ENCODE data around the gene ZKSCAN3.
"Not testable (repeated sequence)": the region's sequence is repeated elsewhere in the genome, so short reads cannot be mapped to it uniquely, and the experiment has no call there.

ZKSCAN3 gene

GRCh38 chr6:28356666-28357020, 6.9 kb downstream of the ZKSCAN3 start:
- TF ChIP-seq MAX (IDR thresholded peaks at IDR 0.05; ENCODE audit: low read depth, low read length) (no peak), CTCF (IDR thresholded peaks at IDR 0.05; ENCODE audit: low read depth, low read length) (no peak), POLR2A (IDR thresholded peaks at IDR 0.05; ENCODE audit: extremely low read depth, insufficient read length) (no peak), MYC (IDR thresholded peaks at IDR 0.05; ENCODE audit: low read depth, low read length) (no peak)
- no peak for DNase-seq (ENCODE audit: low read depth)
- H3K4me3 ChIP-seq (ENCODE audit: low read depth, low read length) = no peak overlapping the region

GRCh38 chr6:28357036-28357435, 7.3 kb downstream of the ZKSCAN3 start:
- TF ChIP-seq POLR2A (IDR thresholded peaks at IDR 0.05; ENCODE audit: extremely low read depth, insufficient read length) (no peak), MAX (IDR thresholded peaks at IDR 0.05; ENCODE audit: low read depth, low read length) (no peak), CTCF (IDR thresholded peaks at IDR 0.05; ENCODE audit: low read depth, low read length) (no peak), MYC (IDR thresholded peaks at IDR 0.05; ENCODE audit: low read depth, low read length) (no peak)

GRCh38 chr6:28359562-28359961, 9.8 kb downstream of the ZKSCAN3 start:
- not testable (repeated sequence) for H3K4me3 ChIP-seq (ENCODE audit: low read depth, low read length); DNase-seq (ENCODE audit: low read depth)

More at GRCh38 chr6:28357036-28357435, 7.3 kb downstream of the ZKSCAN3 start:
- H3K4me3 ChIP-seq (ENCODE audit: low read depth, low read length) = no peak overlapping the region
- DNase-seq (ENCODE audit: low read depth) = no peak

GRCh38 chr6:28360961-28361360, 11.2 kb downstream of the ZKSCAN3 start:
- no peak for DNase-seq (ENCODE audit: low read depth)
- no peak for TF ChIP-seq MAX (IDR thresholded peaks at IDR 0.05; ENCODE audit: low read depth, low read length)
- TF ChIP-seq MYC (IDR thresholded peaks at IDR 0.05; ENCODE audit: low read depth, low read length) = no peak
- TF ChIP-seq POLR2A (IDR thresholded peaks at IDR 0.05; ENCODE audit: extremely low read depth, insufficient read length) = no peak
- no peak for TF ChIP-seq CTCF (IDR thresholded peaks at IDR 0.05; ENCODE audit: low read depth, low read length)
- H3K4me3 ChIP-seq (ENCODE audit: low read depth, low read length) = no peak overlapping the region

GRCh38 chr6:28365590-28365989, 15.8 kb downstream of the ZKSCAN3 start:
- not testable (repeated sequence) for DNase-seq (ENCODE audit: low read depth); H3K4me3 ChIP-seq (ENCODE audit: low read depth, low read length)

GRCh38 chr6:28368522-28368921, 18.8 kb downstream of the ZKSCAN3 start:
- TF ChIP-seq CTCF (IDR thresholded peaks at IDR 0.05; ENCODE audit: low read depth, low read length) (no peak), POLR2A (IDR thresholded peaks at IDR 0.05; ENCODE audit: extremely low read depth, insufficient read length) (no peak), MYC (IDR thresholded peaks at IDR 0.05; ENCODE audit: low read depth, low read length) (no peak), MAX (IDR thresholded peaks at IDR 0.05; ENCODE audit: low read depth, low read length) (no peak)
- peak; percentile 37 for DNase-seq (ENCODE audit: low read depth)
- H3K4me3 ChIP-seq (ENCODE audit: low read depth, low read length) = no peak overlapping the region

GRCh38 chr6:28369463-28369862, 19.7 kb downstream of the ZKSCAN3 start:
- no peak for TF ChIP-seq MAX (IDR thresholded peaks at IDR 0.05; ENCODE audit: low read depth, low read length)
- TF ChIP-seq MYC (IDR thresholded peaks at IDR 0.05; ENCODE audit: low read depth, low read length) = no peak
- TF ChIP-seq POLR2A (IDR thresholded peaks at IDR 0.05; ENCODE audit: extremely low read depth, insufficient read length) = no peak
- no peak for TF ChIP-seq CTCF (IDR thresholded peaks at IDR 0.05; ENCODE audit: low read depth, low read length)
- no peak for DNase-seq (ENCODE audit: low read depth)
- no peak overlapping the region for H3K4me3 ChIP-seq (ENCODE audit: low read depth, low read length)
